ENCODE measurements around the gene CEP68. TPM values are rescaled to one million over a fixed set of nuclear protein-coding genes. Genes with fewer than 3 reads are reported as not detected.

Gene CEP68
- total RNA-seq, 2 experiments from 2014 or later = 6.6 to 8.0 TPM

- Mint-ChIP-seq H3K4me3 (no peak overlapping the region), H3K27me3 (no peaks in the 10 kb centered on the region), H3K27ac (no peak overlapping the region), H3K36me3 (peaks cover 14% of the 10 kb centered on the region), H3K4me1 (ENCODE audit: low read depth) (peaks cover 11% of the 10 kb centered on the region), H3K9me3 (peaks cover 18% of the 10 kb centered on the region)
- ChIA-PET CTCF (interaction anchor here (0.9 to 3.2 kb wide), 3 partner anchors 16 to 131 kb away, joined by 3 to 17 read pairs (median 5); no protein-coding TSS in a partner anchor), POLR2A (interaction anchor here (0.6 kb wide), 1 partner anchor 176 kb away, joined by 3 read pairs; no protein-coding TSS in a partner anchor)
- DNase-seq = peak; percentile 24
- intact Hi-C loops (cut with micrococcal nuclease) = no loop called here
Measured at GRCh38 chr2:65049010-65049639, 7.1 kb upstream of the CEP68 start.

DNA sequence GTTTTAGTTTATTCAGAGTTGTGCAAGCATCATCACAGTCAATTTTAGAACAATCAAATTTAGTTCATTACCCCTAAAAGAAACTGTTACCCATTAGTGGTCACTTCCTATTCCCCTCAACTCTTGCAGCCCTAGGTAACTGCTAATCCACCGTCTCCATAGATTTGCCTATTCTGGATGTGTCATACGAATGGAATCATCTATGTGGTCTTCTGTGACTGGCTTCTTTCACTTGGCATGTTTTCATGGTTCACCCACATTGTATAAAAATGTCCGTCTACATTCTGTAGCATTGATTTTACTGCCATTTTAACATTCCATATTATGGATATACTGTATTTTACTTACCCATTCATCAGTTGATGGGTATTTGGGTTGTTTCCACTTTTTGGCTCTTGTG lies 5.3 kb upstream of the CEP68 start:
- Mint-ChIP-seq H3K4me3 (no peak overlapping the region), H3K27me3 (no peaks in the 10 kb centered on the region), H3K4me1 (ENCODE audit: low read depth) (peaks cover 22% of the 10 kb centered on the region), H3K36me3 (peaks cover 6% of the 10 kb centered on the region), H3K9me3 (peaks cover 5% of the 10 kb centered on the region), H3K27ac (no peak overlapping the region)
- POLR2A ChIA-PET = no interaction called here
- CTCF ChIA-PET = no interaction called here
- DNase-seq = no peak
- intact Hi-C loops (cut with micrococcal nuclease) = no loop called here

GRCh38 chr2:65053199-65053598 lies 3.0 kb upstream of the CEP68 start:
- ChIA-PET POLR2A (no interaction called here), CTCF (interaction anchor here (0.6 to 7.4 kb wide), 3 partner anchors 11 to 159 kb away, joined by 4 to 48 read pairs (median 45); no protein-coding TSS in a partner anchor)
- intact Hi-C loops (cut with micrococcal nuclease) = loop anchor here (1.0 kb wide), 1 partner anchor 71 kb away; no protein-coding TSS in a partner anchor
- Mint-ChIP-seq H3K27ac (peak overlapping the region; percentile 21), H3K27me3 (no peaks in the 10 kb centered on the region), H3K36me3 (peaks cover 4% of the 10 kb centered on the region), H3K4me3 (no peak overlapping the region), H3K9me3 (peaks cover 5% of the 10 kb centered on the region), H3K4me1 (ENCODE audit: low read depth) (peaks cover 36% of the 10 kb centered on the region)
- peak; percentile 54 for DNase-seq

GRCh38 chr2:65054749-65055421 lies 1.3 kb upstream of the CEP68 start:
- H3K27ac Mint-ChIP-seq = no peak overlapping the region
- POLR2A ChIA-PET = interaction anchor here (1.0 to 3.1 kb wide), 6 partner anchors 9 to 173 kb away, joined by 3 to 24 read pairs (median 6); partner anchors contain the start of genes ACTR2, RAB1A and SLC1A4
- intact Hi-C loops (cut with micrococcal nuclease) = loop anchor here (5.0 kb wide), 3 partner anchors 288 to 1468 kb away; partner anchors contain the start of genes MDH1 and WDPCP
- H3K9me3 Mint-ChIP-seq = no peaks in the 10 kb centered on the region
- CTCF ChIA-PET = interaction anchor here (0.8 to 7.4 kb wide), 8 partner anchors 10 to 498 kb away, joined by 3 to 48 read pairs (median 8); partner anchors contain the start of gene RAB1A
- DNase-seq = no peak
- H3K27me3 Mint-ChIP-seq = no peaks in the 10 kb centered on the region
- peaks cover 50% of the 10 kb centered on the region for H3K4me1 Mint-ChIP-seq (ENCODE audit: low read depth)
- H3K36me3 Mint-ChIP-seq = no peaks in the 10 kb centered on the region
- H3K4me3 Mint-ChIP-seq = peak overlapping the region; percentile 94

- Mint-ChIP-seq H3K9me3 (no peaks in the 10 kb centered on the region), H3K27me3 (no peaks in the 10 kb centered on the region), H3K36me3 (no peaks in the 10 kb centered on the region), H3K27ac (peak overlapping the region; percentile 63), H3K4me3 (peak overlapping the region; percentile 94), H3K4me1 (ENCODE audit: low read depth) (peaks cover 50% of the 10 kb centered on the region)
- no peak for DNase-seq
- intact Hi-C loops (cut with micrococcal nuclease) = loop anchor here (1.0 to 5.0 kb wide), 8 partner anchors 9 to 1468 kb away; partner anchors contain the start of genes AFTPH, MDH1, RAB1A and WDPCP
- ChIA-PET CTCF (interaction anchor here (0.8 to 7.4 kb wide), 13 partner anchors 9 to 497 kb away, joined by 3 to 48 read pairs (median 6); partner anchors contain the start of genes ACTR2, RAB1A and SLC1A4), POLR2A (interaction anchor here (0.5 to 3.1 kb wide), 9 partner anchors 9 to 558 kb away, joined by 3 to 24 read pairs (median 3); partner anchors contain the start of genes ACTR2, RAB1A and SLC1A4)
Measured at GRCh38 chr2:65055422-65056214, 598 bp upstream of the CEP68 start.

DNA sequence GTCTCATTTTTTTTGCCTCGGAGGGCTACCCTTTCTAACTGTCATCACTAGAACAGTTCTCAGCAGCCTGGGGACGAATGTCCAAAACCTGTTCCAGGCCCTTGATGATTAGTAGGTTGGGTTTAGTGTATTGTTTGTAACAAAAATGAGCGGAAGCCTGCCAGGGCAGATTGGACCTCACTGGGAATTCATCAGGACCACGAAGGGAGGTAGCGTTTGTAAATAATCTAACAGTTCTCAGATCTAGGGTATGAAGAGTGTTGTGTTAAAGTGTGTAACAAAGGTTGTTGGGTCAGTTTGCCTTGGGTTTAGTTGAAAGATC lies 799 bp downstream of the CEP68 start:
- H3K4me3 Mint-ChIP-seq = peak overlapping the region; percentile 77
- DNase-seq = no peak
- H3K4me1 Mint-ChIP-seq (ENCODE audit: low read depth) = peaks cover 53% of the 10 kb centered on the region
- H3K27me3 Mint-ChIP-seq = no peaks in the 10 kb centered on the region
- ChIA-PET CTCF (interaction anchor here (1.0 to 7.4 kb wide), 8 partner anchors 8 to 306 kb away, joined by 3 to 48 read pairs (median 6); partner anchors contain the start of genes ACTR2 and RAB1A), POLR2A (interaction anchor here (1.0 to 3.1 kb wide), 4 partner anchors 68 to 170 kb away, joined by 4 to 24 read pairs (median 12); partner anchors contain the start of genes ACTR2, RAB1A and SLC1A4)
- H3K9me3 Mint-ChIP-seq = no peaks in the 10 kb centered on the region
- peak overlapping the region; percentile 78 for H3K27ac Mint-ChIP-seq
- no peaks in the 10 kb centered on the region for H3K36me3 Mint-ChIP-seq
- intact Hi-C loops (cut with micrococcal nuclease) = loop anchor here (1.0 to 5.0 kb wide), 7 partner anchors 68 to 1470 kb away; partner anchors contain the start of genes ACTR2, AFTPH, MDH1 and SLC1A4

DNA sequence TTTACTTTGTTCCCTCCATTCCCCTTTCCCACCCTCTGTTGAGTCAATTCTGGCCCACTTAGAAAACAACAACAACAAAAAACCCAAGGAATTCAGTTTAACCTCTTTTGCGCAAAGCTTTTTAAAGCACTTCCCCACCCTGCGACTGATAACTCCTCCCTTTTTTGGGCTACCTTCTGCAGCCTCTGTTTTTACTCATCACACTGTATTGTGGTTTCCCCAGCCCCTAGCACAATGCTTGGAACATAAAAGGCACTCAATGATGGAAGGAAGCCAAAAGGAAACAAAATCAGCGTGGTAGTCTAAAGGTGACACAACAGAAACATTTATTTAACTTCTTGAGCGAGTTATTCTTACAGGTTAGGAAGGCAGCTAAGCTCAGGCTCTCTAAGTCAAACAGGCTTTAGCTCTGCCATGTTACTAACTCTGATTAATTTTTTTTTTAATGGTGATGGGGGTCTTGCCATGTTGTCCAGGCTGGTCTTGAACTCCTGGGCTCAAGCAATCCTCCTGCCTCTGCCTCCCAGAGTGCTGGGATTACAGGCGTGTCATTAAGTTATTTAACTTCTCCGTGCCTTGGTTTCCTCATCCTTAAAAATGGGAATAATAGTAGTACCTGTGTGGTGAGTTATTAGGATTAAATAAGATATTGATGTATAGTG lies 1.3 kb downstream of the CEP68 start:
- intact Hi-C loops (cut with micrococcal nuclease) = loop anchor here (1.0 to 5.0 kb wide), 7 partner anchors 68 to 1470 kb away; partner anchors contain the start of genes ACTR2, AFTPH, MDH1 and SLC1A4
- H3K4me3 Mint-ChIP-seq = peak overlapping the region; percentile 77
- no peaks in the 10 kb centered on the region for H3K27me3 Mint-ChIP-seq
- H3K4me1 Mint-ChIP-seq (ENCODE audit: low read depth) = peaks cover 53% of the 10 kb centered on the region
- POLR2A ChIA-PET = interaction anchor here (1.0 to 3.1 kb wide), 4 partner anchors 69 to 170 kb away, joined by 4 to 24 read pairs (median 12); partner anchors contain the start of genes ACTR2, RAB1A and SLC1A4
- no peaks in the 10 kb centered on the region for H3K36me3 Mint-ChIP-seq
- DNase-seq = peak; percentile 70
- CTCF ChIA-PET = interaction anchor here (1.0 to 7.4 kb wide), 6 partner anchors 7 to 307 kb away, joined by 3 to 48 read pairs (median 6); partner anchors contain the start of gene RAB1A
- no peaks in the 10 kb centered on the region for H3K9me3 Mint-ChIP-seq
- peak overlapping the region; percentile 78 for H3K27ac Mint-ChIP-seq

- intact Hi-C loops (cut with micrococcal nuclease) = loop anchor here (5.0 kb wide), 3 partner anchors 292 to 1472 kb away; partner anchors contain the start of genes MDH1 and WDPCP
- ChIA-PET CTCF (interaction anchor here (0.8 to 7.4 kb wide), 4 partner anchors 71 to 141 kb away, joined by 3 to 48 read pairs (median 5); partner anchors contain the start of gene RAB1A), POLR2A (interaction anchor here (1.3 kb wide), 1 partner anchor 169 kb away, joined by 3 read pairs; the partner anchor contains the start of gene ACTR2)
- H3K27ac Mint-ChIP-seq = no peak overlapping the region
- H3K27me3 Mint-ChIP-seq = no peaks in the 10 kb centered on the region
- no peaks in the 10 kb centered on the region for H3K9me3 Mint-ChIP-seq
- DNase-seq = no peak
- H3K4me3 Mint-ChIP-seq = no peak overlapping the region
- peaks cover 46% of the 10 kb centered on the region for H3K4me1 Mint-ChIP-seq (ENCODE audit: low read depth)
- H3K36me3 Mint-ChIP-seq = no peaks in the 10 kb centered on the region
Measured at GRCh38 chr2:65059071-65059470, 2.9 kb downstream of the CEP68 start.

GRCh38 chr2:65061146-65061909 lies 5.1 kb downstream of the CEP68 start:
- ChIA-PET POLR2A (no interaction called here), CTCF (interaction anchor here (1.0 to 3.0 kb wide), 2 partner anchors 108 to 125 kb away, joined by 3 to 15 read pairs; no protein-coding TSS in a partner anchor)
- intact Hi-C loops (cut with micrococcal nuclease) = loop anchor here (5.0 kb wide), 1 partner anchor 491 kb away; no protein-coding TSS in a partner anchor
- Mint-ChIP-seq H3K4me1 (ENCODE audit: low read depth) (peaks cover 52% of the 10 kb centered on the region), H3K36me3 (no peaks in the 10 kb centered on the region), H3K27me3 (no peaks in the 10 kb centered on the region), H3K27ac (no peak overlapping the region), H3K9me3 (no peaks in the 10 kb centered on the region), H3K4me3 (no peak overlapping the region)
- DNase-seq = no peak

- no peaks in the 10 kb centered on the region for H3K36me3 Mint-ChIP-seq
- no peaks in the 10 kb centered on the region for H3K27me3 Mint-ChIP-seq
- intact Hi-C loops (cut with micrococcal nuclease) = loop anchor here (5.0 kb wide), 1 partner anchor 490 kb away; no protein-coding TSS in a partner anchor
- no peaks in the 10 kb centered on the region for H3K9me3 Mint-ChIP-seq
- POLR2A ChIA-PET = interaction anchor here (0.5 kb wide), 1 partner anchor 935 kb away, joined by 3 read pairs; no protein-coding TSS in a partner anchor
- no peak overlapping the region for H3K27ac Mint-ChIP-seq
- CTCF ChIA-PET = interaction anchor here (1.0 to 3.0 kb wide), 2 partner anchors 108 to 125 kb away, joined by 3 to 15 read pairs; no protein-coding TSS in a partner anchor
- H3K4me1 Mint-ChIP-seq (ENCODE audit: low read depth) = peaks cover 54% of the 10 kb centered on the region
- DNase-seq = no peak
- no peak overlapping the region for H3K4me3 Mint-ChIP-seq
Measured at GRCh38 chr2:65061910-65062339, 5.7 kb downstream of the CEP68 start.

Measured in activated CD4-positive, alpha-beta memory T cell treated with anti-CD3 and anti-CD28 coated beads for 36 hours (primary cell).